Transverse colon (tissue), 4 donors: Measurements from ENCODE around the gene GATA2. TPM values are rescaled to one million over a fixed set of nuclear protein-coding genes. Genes with fewer than 3 reads are reported as not detected.

Experiments used
- DNase-seq: peaks from one replicate; pipeline ENCODE4 v3.0.0-alpha.2; 2019
- H3K27ac ChIP-seq, 4 donors: fragments of 200-600 bp; sonication (generic); 2 replicates each; pipeline ENCODE4 v1.5.1; 2016 to 2018; ENCODE audit warnings: inconsistent platforms in 4 of 4
- H3K27me3 ChIP-seq: fragments of 200-600 bp; sonication (generic); 2 replicates; pipeline ENCODE4 v1.5.1; 2017; ENCODE audit warnings: inconsistent platforms
- H3K36me3 ChIP-seq, 4 donors: fragments of 200-600 bp; sonication (generic); 2 replicates each; pipeline ENCODE4 v1.5.1; 2017 to 2019; ENCODE audit warnings: inconsistent platforms in 4 of 4
- H3K4me1 ChIP-seq, 4 donors: fragments of 200-600 bp; sonication (generic); 2 replicates each; pipeline ENCODE4 v1.5.1; 2017 to 2020; ENCODE audit warnings: inconsistent platforms in 4 of 4
- H3K4me3 ChIP-seq, 4 donors: fragments of 200-600 bp; sonication (generic); 1 replicate in 1 of 4; 2 replicates in 3 of 4; pipeline versions ENCODE4 v1.5.1 to v1.6.1; 2017 to 2019; ENCODE audit warnings: inconsistent platforms in 4 of 4
- H3K9me3 ChIP-seq, 2 donors: fragments of 200-600 bp; sonication (generic); 2 replicates each; pipeline ENCODE4 v1.5.1; 2017 to 2019; ENCODE audit warnings: inconsistent platforms in 2 of 2
- EP300 ChIP-seq: sonication (generic); formaldehyde crosslinking; IDR thresholded peaks from one replicate; pipeline ENCODE4 v1.6.1; 2017; ENCODE audit warnings: antibody characterized with exemption, low read depth
- POLR2A ChIP-seq: fragments of 450-650 bp; IDR thresholded peaks from one replicate; pipeline ENCODE4 v1.6.1; 2016; ENCODE audit warnings: antibody characterized with exemption, mild to moderate bottlenecking, moderate library complexity
- POLR2AphosphoS5 ChIP-seq, 3 donors: sonication (generic); formaldehyde crosslinking; IDR thresholded peaks; one replicate each; pipeline ENCODE4 v1.6.1; 2016; ENCODE audit warnings: antibody characterized with exemption in 3 of 3
- WGBS, 2 donors: methylation state at CpG; one replicate each; pipeline ENCODE4 v1.1.5; 2018; ENCODE audit warnings: low coverage in 1 of 2; 5-methylcytosine and 5-hydroxymethylcytosine counted together
- in situ Hi-C, 4 donors: fragments of 200-750 bp; cut with MboI; loops; one replicate each; pipeline versions ENCODE4 v1.15.0 to v1.15.1; 2017; ENCODE audit warnings: low sequenced_read_pairs in 3 of 4, low pct_ligation_motif_present in 1 of 4, low pct_unique_long_range_greater_than_20kb in 1 of 4
- intact Hi-C: fragments of 100-400 bp; cut with DNase I; formaldehyde crosslinking; loops from one replicate; pipeline ENCODE4 v1.15.1; 2023; ENCODE audit warnings: low total_unique reads
- total RNA-seq, 4 donors: library from RNA; depleted of rRNA; stranded (reverse); fragments of >200 nt; gene quantifications; one replicate each; pipeline ENCODE4 v1.1.0, GENCODE V29; 2016
- TF ChIP-seq, protein P1 (sequence below), 5 experiments: fragments of 200-600 bp in 3 of 5; fragments of 450-650 bp in 2 of 5; sonication (generic) in 3 of 5; IDR thresholded peaks; 1 replicate in 2 of 5; 2 replicates in 3 of 5; pipeline ENCODE4 v1.5.1; 2016 to 2017; ENCODE audit warnings: antibody characterized with exemption in 5 of 5, inconsistent platforms in 3 of 5, mild to moderate bottlenecking in 2 of 5, moderate library complexity in 1 of 5

The GATA2 gene
- total RNA-seq, 4 donors from 2014 or later, result 1.8 to 8.2 (median 2.9) TPM

GRCh38 chr3:128478576-128479506 is 14.2 kb downstream of the GATA2 start:
- Histone ChIP-seq H3K27me3 (peaks cover 83% of the 10 kb centered on the region), H3K36me3 (no peaks in the 10 kb centered on the region), H3K4me3 (no peak overlapping the region), H3K27ac (no peak overlapping the region), H3K4me1 (peaks cover 0 to 4% (median 2%) of the 10 kb centered on the region in 4 donors), H3K9me3 (no peaks in the 10 kb centered on the region)
- TF ChIP-seq EP300, result no peak
- TF ChIP-seq, protein P1, sequence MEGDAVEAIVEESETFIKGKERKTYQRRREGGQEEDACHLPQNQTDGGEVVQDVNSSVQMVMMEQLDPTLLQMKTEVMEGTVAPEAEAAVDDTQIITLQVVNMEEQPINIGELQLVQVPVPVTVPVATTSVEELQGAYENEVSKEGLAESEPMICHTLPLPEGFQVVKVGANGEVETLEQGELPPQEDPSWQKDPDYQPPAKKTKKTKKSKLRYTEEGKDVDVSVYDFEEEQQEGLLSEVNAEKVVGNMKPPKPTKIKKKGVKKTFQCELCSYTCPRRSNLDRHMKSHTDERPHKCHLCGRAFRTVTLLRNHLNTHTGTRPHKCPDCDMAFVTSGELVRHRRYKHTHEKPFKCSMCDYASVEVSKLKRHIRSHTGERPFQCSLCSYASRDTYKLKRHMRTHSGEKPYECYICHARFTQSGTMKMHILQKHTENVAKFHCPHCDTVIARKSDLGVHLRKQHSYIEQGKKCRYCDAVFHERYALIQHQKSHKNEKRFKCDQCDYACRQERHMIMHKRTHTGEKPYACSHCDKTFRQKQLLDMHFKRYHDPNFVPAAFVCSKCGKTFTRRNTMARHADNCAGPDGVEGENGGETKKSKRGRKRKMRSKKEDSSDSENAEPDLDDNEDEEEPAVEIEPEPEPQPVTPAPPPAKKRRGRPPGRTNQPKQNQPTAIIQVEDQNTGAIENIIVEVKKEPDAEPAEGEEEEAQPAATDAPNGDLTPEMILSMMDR (IDR thresholded peaks at IDR 0.05), result no peak
- no peak for TF ChIP-seq POLR2A
- TF ChIP-seq POLR2AphosphoS5 (IDR thresholded peaks at IDR 0.05), result no peak
- no peak for DNase-seq
- intact Hi-C loops, result no loop called here
- in situ Hi-C loops, result loop anchor here in 2 of 4 donors (25.0 kb wide), 2 partner anchors 317 to 392 kb away; partner anchors contain the start of gene EEFSEC (in 1 of the 2)
- WGBS, 2 donors, result 66 to 100% methylated on average over 2 to 11 of the region's 11 CpGs

GRCh38 chr3:128476659-128477058 is 16.3 kb downstream of the GATA2 start:
- 70% methylated on average over 5 of the region's 5 CpGs; no CpG with 5 or more reads in 1 of the 2 donors for WGBS, 2 donors
- Histone ChIP-seq H3K4me3 (no peak overlapping the region), H3K27me3 (peaks cover 77% of the 10 kb centered on the region)

GRCh38 chr3:128475355-128475754 is 17.6 kb downstream of the GATA2 start:
- WGBS, 2 donors, result 91% methylated on average over 8 of the region's 8 CpGs; no CpG with 5 or more reads in 1 of the 2 donors
- intact Hi-C loops, result no loop called here
- in situ Hi-C loops, result loop anchor here in 2 of 4 donors (25.0 kb wide), 2 partner anchors 313 to 388 kb away; partner anchors contain the start of gene EEFSEC (in 1 of the 2)
- H3K27me3 ChIP-seq, result peaks cover 64% of the 10 kb centered on the region
- no peak overlapping the region for H3K27ac ChIP-seq
- no peaks in the 10 kb centered on the region for H3K36me3 ChIP-seq
- no peak overlapping the region for H3K4me3 ChIP-seq
- no peak for DNase-seq
- no peak for TF ChIP-seq POLR2AphosphoS5 (IDR thresholded peaks at IDR 0.05)
- TF ChIP-seq, protein P1 (IDR thresholded peaks at IDR 0.05), result no peak
- TF ChIP-seq POLR2A, result no peak
- TF ChIP-seq EP300, result no peak
- no peaks in the 10 kb centered on the region for H3K4me1 ChIP-seq
- no peaks in the 10 kb centered on the region for H3K9me3 ChIP-seq

More at GRCh38 chr3:128476659-128477058, 16.3 kb downstream of the GATA2 start:
- no peaks in the 10 kb centered on the region for H3K4me1 ChIP-seq
- H3K27ac ChIP-seq, result no peak overlapping the region
- no peak for TF ChIP-seq POLR2AphosphoS5 (IDR thresholded peaks at IDR 0.05)
- intact Hi-C loops, result no loop called here
- DNase-seq, result no peak
- H3K36me3 ChIP-seq, result no peaks in the 10 kb centered on the region
- in situ Hi-C loops, result loop anchor here in 2 of 4 donors (25.0 kb wide), 2 partner anchors 314 to 389 kb away; partner anchors contain the start of gene EEFSEC (in 1 of the 2)
- no peaks in the 10 kb centered on the region for H3K9me3 ChIP-seq

DNA sequence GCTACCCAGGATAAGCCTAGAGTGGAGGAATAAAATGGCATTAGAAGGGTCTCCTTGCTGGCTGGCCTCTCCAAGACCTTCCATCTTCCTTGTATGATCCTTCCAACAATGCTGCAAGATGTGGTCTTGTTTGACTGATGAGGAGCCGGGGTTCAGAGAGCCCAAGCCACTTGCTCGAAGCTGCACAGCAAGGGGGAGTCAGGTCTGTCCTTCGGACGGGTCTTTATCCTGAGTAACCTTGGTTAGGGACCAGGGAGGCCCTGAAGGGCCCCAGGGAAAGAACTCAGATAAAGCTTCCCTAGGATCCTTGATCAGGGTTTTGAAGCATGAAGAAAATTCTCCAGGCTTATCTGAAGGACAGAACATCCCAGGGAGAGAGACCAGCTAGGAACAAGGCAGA is 19.3 kb downstream of the GATA2 start:
- TF ChIP-seq POLR2A (no peak), POLR2AphosphoS5 (IDR thresholded peaks at IDR 0.05) (no peak), EP300 (no peak)
- TF ChIP-seq, protein P1 (IDR thresholded peaks at IDR 0.05), result no peak
- DNase-seq, result no peak
- Histone ChIP-seq H3K9me3 (no peaks in the 10 kb centered on the region), H3K36me3 (no peaks in the 10 kb centered on the region), H3K4me1 (no peaks in the 10 kb centered on the region), H3K4me3 (no peak overlapping the region), H3K27me3 (peaks cover 49% of the 10 kb centered on the region), H3K27ac (no peak overlapping the region)
- intact Hi-C loops (no loop called here), in situ Hi-C loops (no loop called here)
- 62% methylated on average over 4 of the region's 4 CpGs; no CpG with 5 or more reads in 1 of the 2 donors for WGBS, 2 donors
